GM19463 (cell line): ENCODE measurements around the gene CNTN3.

Experiments
- ATAC-seq: cut with Tn5 transposase; IDR thresholded peaks from one replicate; pipeline ENCODE4 v1.9.1; 2021; ENCODE audit warnings: mild to moderate bottlenecking, moderate library complexity; ENCODE audit not compliant: unreplicated experiment

Gene CNTN3

GRCh38 chr3:74614107-74614967 lies at the start of gene CNTN3:
TSS of gene CNTN3 (minus strand) at chr3:74614659. CDS start at chr3:74521112, 93,547 bp downstream.
- no peak for ATAC-seq

GRCh38 chr3:74663178-74663577 lies 48.7 kb upstream of the CNTN3 start:
- no peak for ATAC-seq

GRCh38 chr3:74661672-74662071 lies 47.2 kb upstream of the CNTN3 start:
- no peak for ATAC-seq

- no peak for ATAC-seq
Measured at GRCh38 chr3:74651885-74652284, 37.4 kb upstream of the CNTN3 start.

GRCh38 chr3:74651292-74651691 lies 36.8 kb upstream of the CNTN3 start:
- no peak for ATAC-seq

GRCh38 chr3:74648107-74648506 lies 33.6 kb upstream of the CNTN3 start:
- no peak for ATAC-seq

- no peak for ATAC-seq
Measured at GRCh38 chr3:74646094-74646493, 31.6 kb upstream of the CNTN3 start.

GRCh38 chr3:74643636-74644035 lies 29.2 kb upstream of the CNTN3 start:
- ATAC-seq, result no peak

GRCh38 chr3:74642876-74643275 lies 28.4 kb upstream of the CNTN3 start:
- no peak for ATAC-seq

- no peak for ATAC-seq
Measured at GRCh38 chr3:74640211-74640610, 25.8 kb upstream of the CNTN3 start.

GRCh38 chr3:74639681-74640080 lies 25.2 kb upstream of the CNTN3 start:
- ATAC-seq, result no peak

GRCh38 chr3:74636981-74637380 lies 22.5 kb upstream of the CNTN3 start:
- ATAC-seq, result no peak

- no peak for ATAC-seq
Measured at GRCh38 chr3:74633021-74633420, 18.6 kb upstream of the CNTN3 start.

- ATAC-seq, result no peak
Measured at GRCh38 chr3:74631351-74632140, 17.1 kb upstream of the CNTN3 start.

- no peak for ATAC-seq
Measured at GRCh38 chr3:74630602-74631001, 16.1 kb upstream of the CNTN3 start.

- ATAC-seq, result no peak
Measured at GRCh38 chr3:74626011-74626410, 11.6 kb upstream of the CNTN3 start.

GRCh38 chr3:74624301-74624700 lies 9.8 kb upstream of the CNTN3 start:
- ATAC-seq, result no peak

- ATAC-seq, result no peak
Measured at GRCh38 chr3:74623261-74623836, 8.9 kb upstream of the CNTN3 start.

GRCh38 chr3:74621581-74621980 lies 7.1 kb upstream of the CNTN3 start:
- no peak for ATAC-seq

- ATAC-seq, result no peak
Measured at GRCh38 chr3:74617776-74618175, 3.3 kb upstream of the CNTN3 start.

GRCh38 chr3:74613521-74614106 lies 845 bp downstream of the CNTN3 start:
- no peak for ATAC-seq
